Uterus (tissue), 4 donors: ENCODE results near the gene CTCF. TPM values are rescaled to one million over a fixed set of nuclear protein-coding genes. Genes with fewer than 3 reads are reported as not detected.
A peak's percentile ranks its signal among the peaks of the same experiment; 100 is the strongest.

ENCODE experiments used
- DNase-seq, 2 donors: peaks; one replicate each; pipeline ENCODE4 v3.0.0-alpha.2; 2019 to 2020
- H3K27ac ChIP-seq, 2 donors: fragments of 200-600 bp; sonication (generic); 1 replicate in 1 of 2; 2 replicates in 1 of 2; pipeline ENCODE4 v1.5.1; 2016 to 2018
- H3K27me3 ChIP-seq, 2 donors: fragments of 200-600 bp; sonication (generic); one replicate each; pipeline ENCODE4 v1.5.1; 2018 to 2019; ENCODE audit warnings: control low read depth in 1 of 2
- H3K36me3 ChIP-seq, 2 donors: fragments of 200-600 bp; sonication (generic); one replicate each; pipeline ENCODE4 v1.5.1; 2019; ENCODE audit warnings: control low read depth in 1 of 2
- H3K4me1 ChIP-seq, 2 donors: fragments of 200-600 bp; sonication (generic); one replicate each; pipeline ENCODE4 v1.5.1; 2018 to 2019; ENCODE audit warnings: control low read depth in 1 of 2
- H3K4me3 ChIP-seq, 2 donors: fragments of 200-600 bp; sonication (generic); 1 replicate in 1 of 2; 2 replicates in 1 of 2; pipeline ENCODE4 v1.5.1; 2018 to 2019; ENCODE audit warnings: mild to moderate bottlenecking in 1 of 2
- H3K9me3 ChIP-seq, 2 donors: fragments of 200-600 bp; sonication (generic); one replicate each; pipeline ENCODE4 v1.5.1; 2019; ENCODE audit warnings: control low read depth in 1 of 2
- CTCF ChIP-seq, 4 experiments: fragments of 200-600 bp in 2 of 4; fragments of 450-650 bp in 2 of 4; sonication (generic) in 2 of 4; IDR thresholded peaks; one replicate each; pipeline ENCODE4 v1.5.1; 2016 to 2019; ENCODE audit warnings: antibody characterized with exemption in 4 of 4, mild to moderate bottlenecking in 2 of 4, moderate library complexity in 1 of 4
- POLR2A ChIP-seq, 2 donors: fragments of 450-650 bp; IDR thresholded peaks; one replicate each; pipeline ENCODE4 v1.6.1; 2016; ENCODE audit warnings: antibody characterized with exemption in 2 of 2, mild to moderate bottlenecking in 1 of 2, moderate library complexity in 1 of 2
- intact Hi-C: fragments of 100-400 bp; cut with DNase I; formaldehyde crosslinking; loops from one replicate; pipeline ENCODE4 v1.15.1; 2023; ENCODE audit warnings: low total_unique reads
- total RNA-seq, 4 donors: library from RNA; depleted of rRNA in 3 of 4; stranded (reverse); fragments of >200 nt in 3 of 4; gene quantifications; one replicate each; pipeline versions ENCODE4 v1.1.0 to v1.2.4, GENCODE V29; 2014 to 2023
- donor health status: DM: yes; HTN: yes; CAD: no.

Gene CTCF
- total RNA-seq, 4 donors from 2014 or later: 24.8 to 54.1 (median 43.7) TPM

GRCh38 chr16:67656344-67657016 is 94.2 kb downstream of the CTCF start:
- Histone ChIP-seq H3K9me3 (no peaks in the 10 kb centered on the region), H3K4me1 (peaks cover 0 to 27% of the 10 kb centered on the region in 2 donors), H3K36me3 (no peaks in the 10 kb centered on the region), H3K27me3 (peaks cover 17 to 19% of the 10 kb centered on the region in 2 donors), H3K4me3 (no peak overlapping the region), H3K27ac (no peak overlapping the region)
- intact Hi-C loops: no loop called here
- TF ChIP-seq POLR2A (IDR thresholded peaks at IDR 0.05) (no peak), CTCF (IDR thresholded peaks at IDR 0.05) (no peak)
- no peak for DNase-seq

- DNase-seq: no peak
- intact Hi-C loops: no loop called here
- H3K27ac ChIP-seq: no peak overlapping the region
- H3K4me1 ChIP-seq: peaks cover 0 to 31% of the 10 kb centered on the region in 2 donors
- H3K9me3 ChIP-seq: no peaks in the 10 kb centered on the region
- H3K36me3 ChIP-seq: no peaks in the 10 kb centered on the region
- peaks cover 13 to 15% of the 10 kb centered on the region in 2 donors for H3K27me3 ChIP-seq
- no peak for TF ChIP-seq POLR2A (IDR thresholded peaks at IDR 0.05)
- no peak overlapping the region for H3K4me3 ChIP-seq
Measured at GRCh38 chr16:67657017-67657608, 94.8 kb downstream of the CTCF start.

GRCh38 chr16:67657751-67658518 is 95.6 kb downstream of the CTCF start:
- Histone ChIP-seq H3K27ac (no peak overlapping the region), H3K9me3 (no peaks in the 10 kb centered on the region), H3K4me3 (no peak overlapping the region), H3K4me1 (peaks cover 0 to 25% of the 10 kb centered on the region in 2 donors), H3K36me3 (no peaks in the 10 kb centered on the region), H3K27me3 (peaks cover 9 to 15% of the 10 kb centered on the region in 2 donors)
- DNase-seq: no peak
- intact Hi-C loops: no loop called here
- TF ChIP-seq POLR2A (IDR thresholded peaks at IDR 0.05): no peak
- TF ChIP-seq CTCF (IDR thresholded peaks at IDR 0.05): no peak

GRCh38 chr16:67658849-67659674 is 96.7 kb downstream of the CTCF start:
- H3K36me3 ChIP-seq: no peaks in the 10 kb centered on the region
- H3K27ac ChIP-seq: peak overlapping the region in 1 of 2 donors; percentile 94
- no peak for DNase-seq
- peaks cover 0 to 10% of the 10 kb centered on the region in 2 donors for H3K27me3 ChIP-seq
- H3K4me3 ChIP-seq: peak overlapping the region; percentile 64 to 94
- intact Hi-C loops: no loop called here
- H3K9me3 ChIP-seq: no peaks in the 10 kb centered on the region
- TF ChIP-seq POLR2A (IDR thresholded peaks at IDR 0.05) (no peak), CTCF (IDR thresholded peaks at IDR 0.05) (no peak)
- H3K4me1 ChIP-seq: peaks cover 0 to 18% of the 10 kb centered on the region in 2 donors
